Activated naive CD4-positive, alpha-beta T cell treated with anti-CD3 and anti-CD28 coated beads, Interleukin-2, amount 10 ng/mL, durations not matched to agents 7 days and 5 days (primary cell): ENCODE measurements around the gene ZMAT5.

ENCODE experiments used
- CTCF ChIA-PET: fragments of 350-600 bp; sonication (Branson Sonifier 250); formaldehyde crosslinking; loops from one replicate; lab custom pipeline; 2021; ENCODE audit warnings: antibody characterized with exemption; lab: Charles Lee
- DNase-seq: peaks from one replicate; pipeline ENCODE4 v3.0.0-alpha.2; 2020
- H3K27ac Mint-ChIP-seq: one replicate; pipeline ENCODE4 v1.8.0; 2021; ENCODE audit warnings: mild to moderate bottlenecking, moderate library complexity, mixed read lengths
- H3K27me3 Mint-ChIP-seq: one replicate; pipeline ENCODE4 v1.8.0; 2021; ENCODE audit warnings: mild to moderate bottlenecking, mixed read lengths
- H3K36me3 Mint-ChIP-seq: one replicate; pipeline ENCODE4 v1.8.0; 2021; ENCODE audit warnings: mixed read lengths
- H3K4me1 Mint-ChIP-seq: one replicate; pipeline ENCODE4 v1.8.0; 2021; ENCODE audit warnings: mixed read lengths
- H3K4me3 Mint-ChIP-seq: one replicate; pipeline ENCODE4 v1.8.0; 2021; ENCODE audit warnings: mild to moderate bottlenecking, moderate library complexity, mixed read lengths
- H3K9me3 Mint-ChIP-seq: one replicate; pipeline ENCODE4 v1.8.0; 2021; ENCODE audit warnings: mixed read lengths

Gene ZMAT5

DNA sequence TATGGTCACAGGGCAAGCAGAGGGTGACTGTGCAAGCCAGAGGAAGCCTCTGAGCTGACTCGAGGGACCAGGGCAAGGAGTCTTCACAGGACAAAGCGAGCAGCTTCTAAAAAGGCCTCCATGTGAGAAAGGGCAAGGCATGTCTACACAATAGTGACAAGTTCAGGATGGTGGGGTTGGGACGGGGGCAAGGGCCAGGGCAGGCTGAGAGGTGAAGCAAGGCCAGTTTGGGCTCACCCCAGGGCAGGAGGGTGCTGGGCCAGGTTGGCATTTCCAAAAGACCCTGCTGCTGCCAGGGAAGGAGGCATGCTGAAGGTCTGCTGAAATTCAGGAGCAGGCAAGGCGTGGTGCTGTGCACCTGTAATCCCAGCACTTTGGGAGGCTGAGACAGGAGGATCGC is 59.3 kb downstream of the ZMAT5 start:
- Mint-ChIP-seq H3K4me1 (peaks cover 3% of the 10 kb centered on the region), H3K4me3 (no peak overlapping the region), H3K27ac (no peak overlapping the region), H3K36me3 (no peaks in the 10 kb centered on the region), H3K9me3 (no peaks in the 10 kb centered on the region), H3K27me3 (peaks cover 38% of the 10 kb centered on the region)
- CTCF ChIA-PET, result interaction anchor here (0.5 kb wide), 1 partner anchor 82 kb away, joined by 3 read pairs; no protein-coding TSS in a partner anchor
- no peak for DNase-seq

- Mint-ChIP-seq H3K4me3 (no peak overlapping the region), H3K36me3 (no peaks in the 10 kb centered on the region), H3K4me1 (peaks cover 4% of the 10 kb centered on the region), H3K27me3 (peaks cover 37% of the 10 kb centered on the region), H3K27ac (no peak overlapping the region), H3K9me3 (no peaks in the 10 kb centered on the region)
- no peak for DNase-seq
- CTCF ChIA-PET, result interaction anchor here (0.5 to 1.4 kb wide), 2 partner anchors 17 to 81 kb away, joined by 3 to 5 read pairs; no protein-coding TSS in a partner anchor
These were observed 59.8 kb downstream of the ZMAT5 start for GRCh38 chr22:29707010-29707409.

DNA sequence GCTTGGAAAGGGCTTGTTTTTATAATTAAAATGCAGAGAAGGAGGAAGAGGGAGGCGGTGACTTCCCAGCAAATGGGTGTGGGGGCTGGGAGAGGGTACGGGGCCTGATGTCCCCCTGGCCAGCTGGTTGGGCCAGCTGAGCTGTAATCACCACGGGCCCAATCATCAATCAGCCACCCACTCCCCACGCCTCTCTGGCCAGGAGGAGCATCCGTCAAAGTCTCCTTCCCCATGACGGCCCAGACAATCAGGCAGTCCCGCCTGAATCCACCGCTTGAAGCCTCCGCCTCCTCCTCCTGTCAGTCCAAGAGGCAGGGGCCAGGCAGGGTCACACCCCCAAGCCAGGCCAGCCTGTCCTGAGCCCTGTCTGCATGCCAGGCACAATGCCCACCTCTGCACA is 60.3 kb downstream of the ZMAT5 start:
- no peak for DNase-seq
- H3K4me3 Mint-ChIP-seq, result no peak overlapping the region
- no peaks in the 10 kb centered on the region for H3K9me3 Mint-ChIP-seq
- H3K27ac Mint-ChIP-seq, result no peak overlapping the region
- H3K27me3 Mint-ChIP-seq, result peaks cover 34% of the 10 kb centered on the region
- CTCF ChIA-PET, result interaction anchor here (1.4 kb wide), 1 partner anchor 17 kb away, joined by 5 read pairs; no protein-coding TSS in a partner anchor
- H3K36me3 Mint-ChIP-seq, result no peaks in the 10 kb centered on the region
- peaks cover 10% of the 10 kb centered on the region for H3K4me1 Mint-ChIP-seq

GRCh38 chr22:29705651-29706050 is 61.2 kb downstream of the ZMAT5 start:
- Mint-ChIP-seq H3K27me3 (peaks cover 32% of the 10 kb centered on the region), H3K36me3 (no peaks in the 10 kb centered on the region), H3K9me3 (no peaks in the 10 kb centered on the region), H3K4me1 (peaks cover 18% of the 10 kb centered on the region), H3K27ac (no peak overlapping the region), H3K4me3 (no peak overlapping the region)
- DNase-seq, result no peak
- CTCF ChIA-PET, result interaction anchor here (1.1 to 1.4 kb wide), 2 partner anchors 16 to 300 kb away, joined by 3 to 5 read pairs; no protein-coding TSS in a partner anchor

GRCh38 chr22:29704528-29705285 is 62.1 kb downstream of the ZMAT5 start:
- CTCF ChIA-PET, result interaction anchor here (0.8 to 1.1 kb wide), 2 partner anchors 301 to 551 kb away, joined by 3 to 4 read pairs; no protein-coding TSS in a partner anchor
- H3K27me3 Mint-ChIP-seq, result peaks cover 25% of the 10 kb centered on the region
- no peaks in the 10 kb centered on the region for H3K9me3 Mint-ChIP-seq
- peaks cover 2% of the 10 kb centered on the region for H3K36me3 Mint-ChIP-seq
- H3K4me3 Mint-ChIP-seq, result no peak overlapping the region
- no peak overlapping the region for H3K27ac Mint-ChIP-seq
- no peak for DNase-seq
- peaks cover 25% of the 10 kb centered on the region for H3K4me1 Mint-ChIP-seq

GRCh38 chr22:29703569-29704195 is 63.1 kb downstream of the ZMAT5 start:
- Mint-ChIP-seq H3K9me3 (no peaks in the 10 kb centered on the region), H3K36me3 (peaks cover 3% of the 10 kb centered on the region), H3K4me1 (peaks cover 27% of the 10 kb centered on the region), H3K27me3 (peaks cover 24% of the 10 kb centered on the region), H3K4me3 (no peak overlapping the region), H3K27ac (no peak overlapping the region)
- DNase-seq, result no peak
- CTCF ChIA-PET, result interaction anchor here (3.3 kb wide), 1 partner anchor 301 kb away, joined by 11 read pairs; no protein-coding TSS in a partner anchor

DNA sequence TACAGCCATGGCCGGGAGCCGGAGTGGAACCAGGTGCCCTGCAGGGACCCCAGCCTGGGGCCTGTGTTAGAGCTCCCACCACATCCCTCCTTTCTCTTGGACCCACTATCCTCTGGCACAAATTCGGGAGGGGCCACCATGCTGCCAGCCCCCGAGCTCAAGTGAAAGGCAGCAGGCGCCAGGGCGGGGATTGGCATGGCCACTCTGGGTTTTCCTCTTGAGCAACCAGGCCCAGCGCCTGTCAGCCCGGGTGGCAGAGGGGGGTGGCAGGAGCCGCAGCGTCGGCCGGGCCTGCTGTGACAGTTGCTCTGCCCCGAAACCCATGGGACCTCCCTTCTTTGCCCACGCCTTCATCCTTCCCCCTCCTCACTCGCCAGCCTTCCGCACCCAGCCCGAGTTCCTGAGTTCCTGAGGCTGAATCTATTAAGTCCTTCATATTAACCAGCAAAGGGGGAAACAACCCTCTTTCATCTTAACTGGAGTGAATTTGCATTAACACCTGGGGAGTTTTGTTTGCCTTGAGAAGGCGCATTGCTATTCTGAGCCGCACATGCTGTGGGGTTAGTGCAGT is 63.8 kb downstream of the ZMAT5 start:
- CTCF ChIA-PET, result interaction anchor here (1.0 to 3.3 kb wide), 2 partner anchors 21 to 302 kb away, joined by 3 to 11 read pairs; no protein-coding TSS in a partner anchor
- Mint-ChIP-seq H3K27ac (no peak overlapping the region), H3K27me3 (peaks cover 20% of the 10 kb centered on the region), H3K4me1 (peaks cover 27% of the 10 kb centered on the region), H3K4me3 (no peak overlapping the region), H3K36me3 (peaks cover 7% of the 10 kb centered on the region), H3K9me3 (no peaks in the 10 kb centered on the region)
- DNase-seq, result no peak

DNA sequence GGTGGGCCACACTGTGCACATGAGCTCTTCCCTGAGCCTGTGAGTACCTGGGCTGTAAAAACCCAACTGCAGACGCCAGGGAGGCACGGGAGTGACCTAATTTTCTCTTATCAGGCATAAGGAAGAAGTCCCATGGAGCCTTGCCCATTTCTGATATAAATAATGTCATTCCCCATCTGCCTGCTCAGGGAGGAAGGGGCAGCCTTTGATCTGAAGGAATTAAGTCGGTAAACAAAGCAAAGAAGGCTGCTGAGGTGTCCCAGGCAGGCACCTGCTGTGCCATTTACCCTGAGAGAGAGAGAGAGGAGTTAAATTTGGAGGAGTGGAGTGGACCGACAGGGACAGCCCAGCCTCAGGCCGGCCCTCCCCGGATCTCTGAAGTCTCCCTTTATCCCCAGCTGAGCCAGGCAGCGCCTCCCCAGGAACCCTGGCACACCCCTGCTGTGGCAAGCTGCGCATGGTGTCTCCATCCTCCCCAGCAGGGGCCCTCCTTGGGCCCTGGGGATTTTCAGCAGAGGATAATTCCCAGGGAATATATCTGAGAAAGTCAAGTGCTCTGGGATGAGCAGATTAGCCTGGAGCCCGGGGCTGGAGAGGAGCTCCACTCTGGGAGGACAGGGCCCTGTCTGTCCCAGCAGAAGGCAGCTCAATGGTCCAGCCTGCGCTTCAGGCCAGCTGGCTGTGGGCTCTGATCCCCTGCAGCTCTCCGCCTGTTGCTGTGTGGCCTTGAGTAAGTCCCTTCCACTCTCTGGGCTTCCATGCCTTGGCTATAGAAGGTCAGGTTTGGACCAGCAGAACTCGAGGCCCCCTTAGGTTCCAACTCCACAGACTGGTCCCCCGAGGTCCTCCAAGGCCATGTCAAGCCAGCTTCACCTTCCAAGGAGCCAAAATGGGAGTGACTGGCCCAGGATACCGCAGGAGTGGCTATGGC is 64.5 kb downstream of the ZMAT5 start:
- no peak for DNase-seq
- Mint-ChIP-seq H3K27ac (peak overlapping the region; percentile 87), H3K4me3 (no peak overlapping the region), H3K36me3 (peaks cover 9% of the 10 kb centered on the region), H3K4me1 (peaks cover 27% of the 10 kb centered on the region), H3K27me3 (peaks cover 20% of the 10 kb centered on the region), H3K9me3 (no peaks in the 10 kb centered on the region)
- CTCF ChIA-PET, result interaction anchor here (1.0 to 3.3 kb wide), 6 partner anchors 9 to 383 kb away, joined by 3 to 11 read pairs (median 5); no protein-coding TSS in a partner anchor

GRCh38 chr22:29701155-29701999 is 65.4 kb downstream of the ZMAT5 start:
- Mint-ChIP-seq H3K27ac (peak overlapping the region; percentile 87), H3K4me3 (peak overlapping the region; percentile 15), H3K27me3 (peaks cover 14% of the 10 kb centered on the region), H3K36me3 (peaks cover 10% of the 10 kb centered on the region), H3K9me3 (no peaks in the 10 kb centered on the region), H3K4me1 (peaks cover 27% of the 10 kb centered on the region)
- CTCF ChIA-PET, result interaction anchor here (0.8 to 3.3 kb wide), 11 partner anchors 9 to 387 kb away, joined by 3 to 11 read pairs (median 4); no protein-coding TSS in a partner anchor
- peak; percentile 65 for DNase-seq

- peaks cover 10% of the 10 kb centered on the region for H3K36me3 Mint-ChIP-seq
- H3K4me1 Mint-ChIP-seq, result peaks cover 27% of the 10 kb centered on the region
- H3K9me3 Mint-ChIP-seq, result no peaks in the 10 kb centered on the region
- peak overlapping the region; percentile 15 for H3K4me3 Mint-ChIP-seq
- no peak for DNase-seq
- H3K27me3 Mint-ChIP-seq, result peaks cover 14% of the 10 kb centered on the region
- CTCF ChIA-PET, result interaction anchor here (0.8 to 3.3 kb wide), 9 partner anchors 11 to 388 kb away, joined by 3 to 11 read pairs (median 4); no protein-coding TSS in a partner anchor
- peak overlapping the region; percentile 87 for H3K27ac Mint-ChIP-seq
These were observed 66.0 kb downstream of the ZMAT5 start for GRCh38 chr22:29700900-29701154.

- H3K9me3 Mint-ChIP-seq, result no peaks in the 10 kb centered on the region
- H3K36me3 Mint-ChIP-seq, result peaks cover 14% of the 10 kb centered on the region
- peaks cover 14% of the 10 kb centered on the region for H3K27me3 Mint-ChIP-seq
- no peak for DNase-seq
- CTCF ChIA-PET, result interaction anchor here (0.6 to 3.3 kb wide), 5 partner anchors 72 to 385 kb away, joined by 3 to 11 read pairs (median 4); no protein-coding TSS in a partner anchor
- peak overlapping the region; percentile 87 for H3K27ac Mint-ChIP-seq
- H3K4me1 Mint-ChIP-seq, result peaks cover 27% of the 10 kb centered on the region
- H3K4me3 Mint-ChIP-seq, result no peak overlapping the region
These were observed 66.5 kb downstream of the ZMAT5 start for GRCh38 chr22:29700206-29700899.
